HEK293 (cell line): ENCODE measurements around the gene RDM1.

Source experiments
- CTCF ChIA-PET: fragments of 350-600 bp; formaldehyde crosslinking; extraction: SDS; loops from one replicate; lab custom pipeline; 2021; ENCODE audit warnings: antibody characterized with exemption; lab: Yijun Ruan, JAX
- POLR2A ChIA-PET: fragments of 300-600 bp; formaldehyde crosslinking; extraction: SDS; loops from one replicate; lab custom pipeline; 2020; ENCODE audit warnings: antibody characterized with exemption, inconsistent platforms; lab: Yijun Ruan, JAX
- H3K27ac ChIP-seq: fragments of 200-500 bp; sonication (Bioruptor generic); 2 replicates; pipeline ENCODE4 v1.5.1; 2014; ENCODE audit warnings: low read depth, low read length, control low read depth, inconsistent platforms; ENCODE audit errors: extremely low read depth
- H3K36me3 ChIP-seq, 2 experiments: fragments of 200-500 bp in 1 of 2; sonication (Bioruptor generic) in 1 of 2; 1 replicate in 1 of 2; 2 replicates in 1 of 2; pipeline ENCODE4 v1.5.1; 2014 to 2017; ENCODE audit warnings: inconsistent platforms in 2 of 2, low read length in 2 of 2; ENCODE audit not compliant: control insufficient read depth in 2 of 2, insufficient read depth in 1 of 2
- H3K4me1 ChIP-seq: fragments of 200-500 bp; sonication (Bioruptor generic); 2 replicates; pipeline ENCODE4 v1.5.1; 2014; ENCODE audit warnings: mild to moderate bottlenecking, low read length, inconsistent platforms; ENCODE audit not compliant: control insufficient read depth, insufficient read depth
- H3K4me3 ChIP-seq: 2 replicates; pipeline ENCODE4 v1.5.1; 2011; ENCODE audit warnings: low read depth, mild to moderate bottlenecking, control low read depth, low read length, moderate library complexity
- H3K9me3 ChIP-seq: fragments of 200-500 bp; sonication (Bioruptor generic); 2 replicates; pipeline ENCODE4 v1.5.1; 2014; ENCODE audit warnings: low read depth, low read length, inconsistent platforms; ENCODE audit not compliant: control insufficient read depth, insufficient read depth
- FEZF1 ChIP-seq: fragments of 450-650 bp; formaldehyde crosslinking; IDR thresholded peaks from 2 replicates; pipeline ENCODE4 v1.5.1; 2016; ENCODE audit warnings: missing biosample characterization, missing genetic modification characterization
- HOXD13 ChIP-seq: sonication (generic); formaldehyde crosslinking; IDR thresholded peaks from 2 replicates; pipeline ENCODE4 v1.8.0; 2022; ENCODE audit warnings: missing genetic modification reagents, borderline replicate concordance
- SALL2 ChIP-seq: fragments of 450-650 bp; formaldehyde crosslinking; IDR thresholded peaks from 2 replicates; pipeline ENCODE4 v1.5.0; 2017; ENCODE audit warnings: missing biosample characterization, mild to moderate bottlenecking, missing genetic modification characterization, borderline replicate concordance
- TRIM28 ChIP-seq: IDR thresholded peaks from 2 replicates; pipeline ENCODE4 v1.6.1; 2011; ENCODE audit warnings: low read length, control low read depth, borderline replicate concordance
- ZBTB17 ChIP-seq: fragments of 450-650 bp; formaldehyde crosslinking; IDR thresholded peaks from 2 replicates; pipeline ENCODE4 v1.5.1; 2016; ENCODE audit warnings: missing biosample characterization, missing genetic modification characterization
- ZBTB48 ChIP-seq: fragments of 450-650 bp; formaldehyde crosslinking; IDR thresholded peaks from 2 replicates; pipeline ENCODE4 v1.5.1; 2016; ENCODE audit warnings: missing biosample characterization, missing genetic modification characterization
- ZIC2 ChIP-seq: fragments of 450-650 bp; formaldehyde crosslinking; IDR thresholded peaks from 2 replicates; pipeline ENCODE4 v1.5.1; 2016; ENCODE audit warnings: missing biosample characterization, missing genetic modification characterization
- ZNF140 ChIP-seq: fragments of 450-650 bp; formaldehyde crosslinking; IDR thresholded peaks from 2 replicates; pipeline ENCODE4 v1.5.1; 2016; ENCODE audit warnings: missing biosample characterization, missing genetic modification characterization
- ZNF239 ChIP-seq: fragments of 450-650 bp; formaldehyde crosslinking; IDR thresholded peaks from 2 replicates; pipeline ENCODE4 v1.5.1; 2016; ENCODE audit warnings: missing biosample characterization, missing genetic modification characterization
- ZNF335 ChIP-seq: fragments of 450-650 bp; formaldehyde crosslinking; conservative IDR thresholded peaks from 2 replicates; pipeline ENCODE4 v1.5.1; 2016; ENCODE audit warnings: missing biosample characterization, missing genetic modification characterization
- ZNF426 ChIP-seq: fragments of 450-650 bp; formaldehyde crosslinking; IDR thresholded peaks from 2 replicates; pipeline ENCODE4 v1.5.1; 2017; ENCODE audit warnings: missing biosample characterization, missing genetic modification characterization, mild to moderate bottlenecking, inconsistent platforms, moderate library complexity
- ZNF548 ChIP-seq: fragments of 450-650 bp; formaldehyde crosslinking; IDR thresholded peaks from 2 replicates; pipeline ENCODE4 v1.5.1; 2016; ENCODE audit warnings: missing biosample characterization, missing genetic modification characterization
- ZNF549 ChIP-seq: fragments of 450-650 bp; IDR thresholded peaks from 2 replicates; pipeline ENCODE4 v1.5.1; 2018; ENCODE audit warnings: missing biosample characterization, missing genetic modification characterization, mild to moderate bottlenecking, inconsistent platforms, moderate library complexity
- ZNF596 ChIP-seq: fragments of 450-650 bp; IDR thresholded peaks from 2 replicates; pipeline ENCODE4 v1.5.0; 2018; ENCODE audit warnings: missing biosample characterization, mild to moderate bottlenecking, missing genetic modification characterization, moderate library complexity
- ZNF600 ChIP-seq: fragments of 450-650 bp; formaldehyde crosslinking; IDR thresholded peaks from 2 replicates; pipeline ENCODE4 v1.5.1; 2016; ENCODE audit warnings: missing biosample characterization, missing genetic modification characterization
- ZNF610 ChIP-seq: fragments of 450-650 bp; formaldehyde crosslinking; IDR thresholded peaks from 2 replicates; pipeline ENCODE4 v1.5.1; 2016; ENCODE audit warnings: missing biosample characterization, missing genetic modification characterization, borderline replicate concordance
- ZNF654 ChIP-seq: fragments of 450-650 bp; formaldehyde crosslinking; IDR thresholded peaks from 2 replicates; pipeline ENCODE4 v1.5.1; 2016; ENCODE audit warnings: low read depth, missing biosample characterization, missing genetic modification characterization
- ZNF830 ChIP-seq: fragments of 450-650 bp; IDR thresholded peaks from 2 replicates; pipeline ENCODE4 v1.5.0; 2018; ENCODE audit warnings: missing biosample characterization, missing genetic modification characterization, low read depth, mild to moderate bottlenecking, moderate library complexity
- ZSCAN30 ChIP-seq: fragments of 450-650 bp; IDR thresholded peaks from 2 replicates; pipeline ENCODE4 v1.5.1; 2018; ENCODE audit warnings: missing biosample characterization, mild to moderate bottlenecking, missing genetic modification characterization, moderate library complexity
- TF ChIP-seq, protein P1 (sequence below): fragments of 450-650 bp; formaldehyde crosslinking; IDR thresholded peaks from 2 replicates; pipeline ENCODE4 v1.5.1; 2016; ENCODE audit warnings: missing biosample characterization, missing genetic modification characterization
- TF ChIP-seq, protein P2 (sequence below): fragments of 450-650 bp; formaldehyde crosslinking; IDR thresholded peaks from 2 replicates; pipeline ENCODE4 v1.5.1; 2017; ENCODE audit warnings: missing biosample characterization, missing genetic modification characterization
- TF ChIP-seq, protein P3 (sequence below): fragments of 450-650 bp; formaldehyde crosslinking; IDR thresholded peaks from 2 replicates; pipeline ENCODE4 v1.5.1; 2016; ENCODE audit warnings: missing biosample characterization, missing genetic modification characterization

Gene RDM1

GRCh38 chr17:35944151-35944550 lies 13.6 kb upstream of the RDM1 start:
- H3K27ac ChIP-seq, result no peak overlapping the region
- H3K36me3 ChIP-seq, result no peaks in the 10 kb centered on the region
- ChIA-PET POLR2A (no interaction called here), CTCF (interaction anchor here (0.7 to 1.7 kb wide), 4 partner anchors 13 to 205 kb away, joined by 3 to 7 read pairs (median 5); no protein-coding TSS in a partner anchor)
- no peak overlapping the region for H3K4me3 ChIP-seq
- no peak for TF ChIP-seq ZNF830 (tag by site-specific recombination)
- peaks cover 6% of the 10 kb centered on the region; the same call in 1 of the 2 replicates for H3K4me1 ChIP-seq
- no peaks in the 10 kb centered on the region for H3K9me3 ChIP-seq

DNA sequence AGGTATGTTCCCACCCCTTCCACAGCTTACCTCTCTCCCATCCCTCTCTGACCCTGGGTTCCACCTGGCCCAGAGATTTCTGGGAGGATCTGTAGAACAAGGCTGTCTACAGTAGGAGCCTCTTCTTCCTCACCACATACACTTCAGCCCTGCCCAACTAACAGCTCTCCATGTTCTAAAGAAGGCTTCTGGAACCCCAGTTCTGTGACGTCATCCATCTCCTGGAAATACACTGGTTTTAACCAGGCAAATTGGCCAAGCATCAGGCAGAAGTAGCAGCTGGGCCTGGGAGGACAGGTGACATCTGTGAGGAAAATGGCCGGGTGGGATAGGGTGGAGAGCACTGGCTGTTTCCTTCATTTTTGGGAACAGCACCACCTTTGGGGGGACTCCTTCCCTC lies 13.0 kb upstream of the RDM1 start, which contains the start of gene LYZL6:
LYZL6 (minus strand) TSS at position 177 of the 400 bp plus-strand sequence. CDS start 4,357 bp downstream, outside the sequence.
- TF ChIP-seq ZNF140 (tag by site-specific recombination) (no peak), ZNF335 (tag by site-specific recombination) (no peak), ZSCAN30 (tag by site-specific recombination) (no peak), ZBTB48 (tag by site-specific recombination) (no peak)
- H3K36me3 ChIP-seq, result no peaks in the 10 kb centered on the region
- H3K4me3 ChIP-seq, result no peak within 1 kb of the TSS
- CTCF ChIA-PET, result interaction anchor here (0.7 to 1.7 kb wide), 5 partner anchors 12 to 540 kb away, joined by 3 to 9 read pairs (median 5); no protein-coding TSS in a partner anchor
- H3K4me1 ChIP-seq, result peaks cover 6% of the 10 kb centered on the region; the same call in 1 of the 2 replicates
- no peak within 1 kb of the TSS; the same call in 1 of the 2 replicates for H3K27ac ChIP-seq
- no peaks in the 10 kb centered on the region for H3K9me3 ChIP-seq
- POLR2A ChIA-PET, result interaction anchor here (0.6 to 1.8 kb wide), 3 partner anchors 13 to 543 kb away, joined by 3 to 4 read pairs (median 3); partner anchors contain the start of genes RDM1 and ZNHIT3

- ChIA-PET POLR2A (interaction anchor here (1.0 to 1.8 kb wide), 2 partner anchors 12 to 544 kb away, joined by 3 to 4 read pairs; partner anchors contain the start of genes RDM1 and ZNHIT3), CTCF (interaction anchor here (0.6 to 1.7 kb wide), 6 partner anchors 11 to 540 kb away, joined by 3 to 9 read pairs (median 4); no protein-coding TSS in a partner anchor)
- no peaks in the 10 kb centered on the region for H3K9me3 ChIP-seq
- H3K4me3 ChIP-seq, result no peak overlapping the region
- peaks cover 6% of the 10 kb centered on the region; the same call in 1 of the 2 replicates for H3K4me1 ChIP-seq
- no peak overlapping the region for H3K27ac ChIP-seq
- no peaks in the 10 kb centered on the region for H3K36me3 ChIP-seq
- TF ChIP-seq FEZF1, result peak; percentile 49; the same call in 1 of the 2 replicates
- no peak for TF ChIP-seq ZNF426 (tag by site-specific recombination)
- no peak for TF ChIP-seq SALL2 (tag by site-specific recombination)
- TF ChIP-seq, protein P1, sequence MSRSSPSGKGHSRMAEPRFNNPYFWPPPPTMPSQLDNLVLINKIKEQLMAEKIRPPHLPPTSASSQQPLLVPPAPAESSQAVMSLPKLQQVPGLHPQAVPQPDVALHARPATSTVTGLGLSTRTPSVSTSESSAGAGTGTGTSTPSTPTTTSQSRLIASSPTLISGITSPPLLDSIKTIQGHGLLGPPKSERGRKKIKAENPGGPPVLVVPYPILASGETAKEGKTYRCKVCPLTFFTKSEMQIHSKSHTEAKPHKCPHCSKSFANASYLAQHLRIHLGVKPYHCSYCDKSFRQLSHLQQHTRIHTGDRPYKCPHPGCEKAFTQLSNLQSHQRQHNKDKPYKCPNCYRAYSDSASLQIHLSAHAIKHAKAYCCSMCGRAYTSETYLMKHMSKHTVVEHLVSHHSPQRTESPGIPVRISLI (tag by site-specific recombination), result no peak
- TF ChIP-seq, protein P2, sequence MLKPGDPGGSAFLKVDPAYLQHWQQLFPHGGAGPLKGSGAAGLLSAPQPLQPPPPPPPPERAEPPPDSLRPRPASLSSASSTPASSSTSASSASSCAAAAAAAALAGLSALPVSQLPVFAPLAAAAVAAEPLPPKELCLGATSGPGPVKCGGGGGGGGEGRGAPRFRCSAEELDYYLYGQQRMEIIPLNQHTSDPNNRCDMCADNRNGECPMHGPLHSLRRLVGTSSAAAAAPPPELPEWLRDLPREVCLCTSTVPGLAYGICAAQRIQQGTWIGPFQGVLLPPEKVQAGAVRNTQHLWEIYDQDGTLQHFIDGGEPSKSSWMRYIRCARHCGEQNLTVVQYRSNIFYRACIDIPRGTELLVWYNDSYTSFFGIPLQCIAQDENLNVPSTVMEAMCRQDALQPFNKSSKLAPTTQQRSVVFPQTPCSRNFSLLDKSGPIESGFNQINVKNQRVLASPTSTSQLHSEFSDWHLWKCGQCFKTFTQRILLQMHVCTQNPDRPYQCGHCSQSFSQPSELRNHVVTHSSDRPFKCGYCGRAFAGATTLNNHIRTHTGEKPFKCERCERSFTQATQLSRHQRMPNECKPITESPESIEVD (tag by site-specific recombination), result no peak
- peak; percentile 56 for TF ChIP-seq ZNF600
- no peak for TF ChIP-seq ZNF548 (tag by site-specific recombination)
- TF ChIP-seq, protein P3, sequence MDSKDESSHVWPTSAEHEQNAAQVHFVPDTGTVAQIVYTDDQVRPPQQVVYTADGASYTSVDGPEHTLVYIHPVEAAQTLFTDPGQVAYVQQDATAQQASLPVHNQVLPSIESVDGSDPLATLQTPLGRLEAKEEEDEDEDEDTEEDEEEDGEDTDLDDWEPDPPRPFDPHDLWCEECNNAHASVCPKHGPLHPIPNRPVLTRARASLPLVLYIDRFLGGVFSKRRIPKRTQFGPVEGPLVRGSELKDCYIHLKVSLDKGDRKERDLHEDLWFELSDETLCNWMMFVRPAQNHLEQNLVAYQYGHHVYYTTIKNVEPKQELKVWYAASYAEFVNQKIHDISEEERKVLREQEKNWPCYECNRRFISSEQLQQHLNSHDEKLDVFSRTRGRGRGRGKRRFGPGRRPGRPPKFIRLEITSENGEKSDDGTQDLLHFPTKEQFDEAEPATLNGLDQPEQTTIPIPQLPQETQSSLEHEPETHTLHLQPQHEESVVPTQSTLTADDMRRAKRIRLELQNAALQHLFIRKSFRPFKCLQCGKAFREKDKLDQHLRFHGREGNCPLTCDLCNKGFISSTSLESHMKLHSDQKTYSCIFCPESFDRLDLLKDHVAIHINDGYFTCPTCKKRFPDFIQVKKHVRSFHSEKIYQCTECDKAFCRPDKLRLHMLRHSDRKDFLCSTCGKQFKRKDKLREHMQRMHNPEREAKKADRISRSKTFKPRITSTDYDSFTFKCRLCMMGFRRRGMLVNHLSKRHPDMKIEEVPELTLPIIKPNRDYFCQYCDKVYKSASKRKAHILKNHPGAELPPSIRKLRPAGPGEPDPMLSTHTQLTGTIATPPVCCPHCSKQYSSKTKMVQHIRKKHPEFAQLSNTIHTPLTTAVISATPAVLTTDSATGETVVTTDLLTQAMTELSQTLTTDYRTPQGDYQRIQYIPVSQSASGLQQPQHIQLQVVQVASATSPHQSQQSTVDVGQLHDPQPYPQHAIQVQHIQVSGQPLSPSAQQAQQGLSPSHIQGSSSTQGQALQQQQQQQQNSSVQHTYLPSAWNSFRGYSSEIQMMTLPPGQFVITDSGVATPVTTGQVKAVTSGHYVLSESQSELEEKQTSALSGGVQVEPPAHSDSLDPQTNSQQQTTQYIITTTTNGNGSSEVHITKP (tag by site-specific recombination), result peak; percentile 80
- TF ChIP-seq HOXD13 (CRISPR knock-in tag), result no peak
- no peak for TF ChIP-seq ZNF610 (tag by site-specific recombination)
- no peak for TF ChIP-seq ZNF140 (tag by site-specific recombination)
- TF ChIP-seq TRIM28, result 0 out of 2 replicates have a peak, but pooled peaks have one; percentile 14
- TF ChIP-seq ZNF596, result no peak
- no peak for TF ChIP-seq ZNF654 (tag by site-specific recombination)
- no peak for TF ChIP-seq ZNF239 (tag by site-specific recombination)
- no peak for TF ChIP-seq ZIC2 (tag by site-specific recombination)
- peak; percentile 69; the same call in 1 of the 2 replicates for TF ChIP-seq ZBTB17
- TF ChIP-seq ZNF549 (tag by site-specific recombination), result no peak
Observed at GRCh38 chr17:35942588-35943186, 12.1 kb upstream of the RDM1 start.
